Adrenal gland (tissue), 12 donors: ENCODE data around the gene KRT12. TPM values are rescaled to one million over a fixed set of nuclear protein-coding genes. Genes with fewer than 3 reads are reported as not detected.

Experiments used
- DNase-seq, 7 donors: peaks; one replicate each; pipeline ENCODE4 v3.0.0-alpha.2; 2019 to 2020
- H3K27ac ChIP-seq, 5 donors: fragments of 200-600 bp; sonication (generic) in 4 of 5; 1 replicate in 3 of 5; 2 replicates in 2 of 5; pipeline versions ENCODE4 v1.5.1 to v1.8.0; 2016 to 2020; ENCODE audit warnings: mild to moderate bottlenecking in 1 of 5
- H3K27me3 ChIP-seq: fragments of 200-600 bp; 2 replicates; pipeline ENCODE4 v1.8.0; 2021
- H3K36me3 ChIP-seq, 2 donors: fragments of 200-600 bp; replicated peaks in 1 of 2; 1 replicate in 1 of 2; 2 replicates in 1 of 2; pipeline versions ENCODE4 v1.5.1 to v1.8.0; 2018 to 2022
- H3K4me1 ChIP-seq, 2 donors: fragments of 200-600 bp; replicated peaks in 1 of 2; 1 replicate in 1 of 2; 2 replicates in 1 of 2; pipeline versions ENCODE4 v1.5.1 to v1.8.0; 2018 to 2021
- H3K4me3 ChIP-seq, 4 donors: fragments of 200-600 bp; sonication (generic) in 3 of 4; one replicate each; pipeline ENCODE4 v1.5.1; 2016 to 2018
- H3K9me3 ChIP-seq, 3 donors: fragments of 200-600 bp; sonication (generic) in 1 of 3; replicated peaks in 1 of 3; 1 replicate in 2 of 3; 2 replicates in 1 of 3; pipeline versions ENCODE4 v1.5.1 to v1.8.0; 2016 to 2021
- POLR2A ChIP-seq, 2 donors: fragments of 450-650 bp; IDR thresholded peaks; one replicate each; pipeline ENCODE4 v1.6.1; 2017; ENCODE audit warnings: antibody characterized with exemption in 2 of 2, mild to moderate bottlenecking in 2 of 2, moderate library complexity in 1 of 2
- WGBS, 4 donors: extraction: QIAGEN DNeasy Blood & Tissue Kit in 2 of 4; methylation state at CpG; one replicate each; pipeline versions ENCODE4 v1.1.5 to v1.1.7; 2013 to 2017; 5-methylcytosine and 5-hydroxymethylcytosine counted together
- intact Hi-C, 2 donors: fragments of 100-400 bp; cut with DNase I; formaldehyde crosslinking; loops; one replicate each; pipeline versions ENCODE4 v1.14.1 to v1.15.0; 2022 to 2023
- polyA plus RNA-seq, 3 donors: library from polyadenylated mRNA; stranded (reverse); fragments of 200-250 nt in 2 of 3; fragments of 350-450 nt in 1 of 3; fragmentation: Illumina TruSeq in 1 of 3; extraction: RNeasy Lipid Tissue Mini Kit (QIAGEN cat#74804) in 1 of 3; gene quantifications; one replicate each; pipeline ENCODE4 v1.2.3, GENCODE V29; 2013 to 2014
- total RNA-seq, 9 donors: library from RNA; depleted of rRNA in 4 of 9; stranded (reverse); fragments of >200 nt in 4 of 9; fragments of 120-200 nt in 1 of 9; fragmentation: NEBNext Ultra II Directional in 1 of 9; extraction: Animal tissue kit (Norgen Biotek cat#: 25700) in 1 of 9; gene quantifications; one replicate each; pipeline versions ENCODE4 v1.1.0 to v1.2.4, GENCODE V29; 2013 to 2023
- TF ChIP-seq, protein P1 (sequence below), 6 experiments: fragments of 450-650 bp in 4 of 6; fragments of 200-600 bp in 2 of 6; sonication (generic) in 1 of 6; IDR thresholded peaks; 1 replicate in 5 of 6; 2 replicates in 1 of 6; pipeline versions ENCODE4 v1.5.1 to v1.8.0; 2016 to 2021; ENCODE audit warnings: antibody characterized with exemption in 6 of 6, mild to moderate bottlenecking in 2 of 6, moderate library complexity in 1 of 6
- donor health status: healthy with polysubstance abuse.
- donor health status: Bipolar disorder and iron deficiency.
- donor health status: DM: yes; HTN: yes; CAD: no.
- donor health status: DM: no; HTN: no; CAD: no.
- donor health status: DM: no; HTN: no; CAD: no.
- donor health status: DM: yes; HTN: yes; CAD: no.

The KRT12 gene
- total and polyA plus RNA-seq, 12 donors = not detected

DNA sequence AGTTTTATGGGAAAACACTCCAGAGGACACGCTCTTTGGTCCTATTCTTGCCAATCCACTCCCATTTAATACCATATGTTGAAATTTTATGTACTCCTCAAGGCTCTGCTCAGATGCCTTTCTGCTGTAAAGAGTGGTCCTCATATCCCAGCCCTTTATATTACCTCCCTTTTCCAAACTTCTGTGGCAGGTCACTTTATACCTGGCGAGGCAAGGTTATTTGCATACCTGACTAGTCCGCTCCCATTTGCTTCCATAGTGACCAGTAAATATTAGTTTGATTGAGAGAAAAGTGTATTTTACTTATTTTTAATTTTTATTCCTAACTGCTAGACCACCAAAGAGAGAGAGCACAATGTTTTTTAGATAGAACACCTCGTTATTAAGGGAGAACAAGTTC is 17.3 kb downstream of the KRT12 start:
- no peaks in the 10 kb centered on the region for H3K27me3 ChIP-seq
- 87 to 95% (median 92%) methylated on average over 4 of the region's 4 CpGs for WGBS, 4 donors
- intact Hi-C loops = no loop called here
- DNase-seq = no peak
- no peak overlapping the region for H3K4me3 ChIP-seq
- no peak for TF ChIP-seq POLR2A (IDR thresholded peaks at IDR 0.05)
- TF ChIP-seq, protein P1, sequence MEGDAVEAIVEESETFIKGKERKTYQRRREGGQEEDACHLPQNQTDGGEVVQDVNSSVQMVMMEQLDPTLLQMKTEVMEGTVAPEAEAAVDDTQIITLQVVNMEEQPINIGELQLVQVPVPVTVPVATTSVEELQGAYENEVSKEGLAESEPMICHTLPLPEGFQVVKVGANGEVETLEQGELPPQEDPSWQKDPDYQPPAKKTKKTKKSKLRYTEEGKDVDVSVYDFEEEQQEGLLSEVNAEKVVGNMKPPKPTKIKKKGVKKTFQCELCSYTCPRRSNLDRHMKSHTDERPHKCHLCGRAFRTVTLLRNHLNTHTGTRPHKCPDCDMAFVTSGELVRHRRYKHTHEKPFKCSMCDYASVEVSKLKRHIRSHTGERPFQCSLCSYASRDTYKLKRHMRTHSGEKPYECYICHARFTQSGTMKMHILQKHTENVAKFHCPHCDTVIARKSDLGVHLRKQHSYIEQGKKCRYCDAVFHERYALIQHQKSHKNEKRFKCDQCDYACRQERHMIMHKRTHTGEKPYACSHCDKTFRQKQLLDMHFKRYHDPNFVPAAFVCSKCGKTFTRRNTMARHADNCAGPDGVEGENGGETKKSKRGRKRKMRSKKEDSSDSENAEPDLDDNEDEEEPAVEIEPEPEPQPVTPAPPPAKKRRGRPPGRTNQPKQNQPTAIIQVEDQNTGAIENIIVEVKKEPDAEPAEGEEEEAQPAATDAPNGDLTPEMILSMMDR (IDR thresholded peaks at IDR 0.05) = no peak
- no peaks in the 10 kb centered on the region for H3K9me3 ChIP-seq
- no peak overlapping the region for H3K27ac ChIP-seq
- no peaks in the 10 kb centered on the region for H3K36me3 ChIP-seq
- peaks cover 0 to 3% of the 10 kb centered on the region in 2 donors for H3K4me1 ChIP-seq

DNA sequence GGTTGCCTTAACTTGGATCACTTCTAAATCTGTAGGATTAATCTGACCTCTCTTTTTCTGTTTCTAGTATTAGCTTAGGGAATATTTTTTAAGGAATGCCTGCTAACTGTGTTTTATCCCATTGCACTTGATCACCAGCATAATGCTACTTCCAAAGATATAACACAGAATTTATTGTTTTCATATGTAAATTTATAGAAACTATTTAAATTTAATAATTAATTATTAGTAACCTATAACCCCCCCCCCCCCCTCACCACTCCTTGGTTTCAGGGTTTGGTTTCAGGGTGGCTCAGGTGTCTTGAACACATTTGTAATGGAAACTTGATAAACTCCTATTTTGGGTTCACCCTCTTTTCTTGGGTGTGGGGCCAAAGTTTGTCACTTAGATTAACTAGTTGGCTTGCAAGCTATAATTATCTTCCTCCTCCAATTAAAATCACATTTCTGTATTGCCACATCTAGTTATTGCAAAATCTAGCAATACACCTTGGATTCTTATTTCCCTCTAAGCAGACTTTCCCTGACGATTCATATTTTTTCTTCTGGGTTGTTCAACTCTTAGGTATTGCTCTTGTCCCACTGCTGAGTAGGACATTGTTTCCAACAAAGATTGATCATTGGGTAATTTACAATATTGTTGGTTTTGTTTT is 18.3 kb downstream of the KRT12 start:
- 64 to 89% (median 77%) methylated on average over 1 of the region's 1 CpG for WGBS, 4 donors
- no peaks in the 10 kb centered on the region for H3K27me3 ChIP-seq
- intact Hi-C loops = no loop called here
- no peaks in the 10 kb centered on the region for H3K9me3 ChIP-seq
- no peak overlapping the region for H3K4me3 ChIP-seq
- DNase-seq = no peak
- H3K27ac ChIP-seq = no peak overlapping the region
- TF ChIP-seq, protein P1 (IDR thresholded peaks at IDR 0.05) = no peak
- no peak for TF ChIP-seq POLR2A (IDR thresholded peaks at IDR 0.05)
- no peaks in the 10 kb centered on the region for H3K36me3 ChIP-seq
- no peaks in the 10 kb centered on the region for H3K4me1 ChIP-seq

DNA sequence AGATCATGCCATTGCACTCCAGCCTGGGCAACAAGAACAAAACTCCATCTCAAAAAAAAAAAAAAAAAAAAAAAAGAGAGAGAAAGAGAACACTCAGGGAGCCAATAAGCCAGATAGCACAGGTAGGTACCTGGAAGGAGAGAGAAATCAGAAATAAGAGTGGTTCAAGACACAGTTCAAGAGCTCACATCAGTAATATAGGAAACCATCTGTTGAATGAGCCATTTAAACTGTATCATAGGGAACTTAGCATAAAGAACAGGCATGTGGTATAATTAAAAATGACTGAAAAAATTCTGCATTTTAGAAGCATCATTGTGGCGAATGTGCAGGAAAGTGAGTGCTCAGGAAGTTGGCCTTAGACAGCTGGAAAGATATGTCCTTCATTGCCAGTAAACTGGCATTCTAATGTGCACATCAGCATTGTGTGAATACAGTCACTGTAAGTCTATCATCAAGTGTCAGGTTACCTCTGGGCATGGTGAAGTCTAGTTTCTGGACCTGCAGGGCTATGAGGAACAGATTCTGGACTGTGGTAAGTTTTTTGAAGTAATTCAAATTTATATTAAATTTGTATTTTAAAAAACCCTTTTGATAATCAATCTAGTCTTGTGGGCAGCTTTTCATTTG is 20.4 kb downstream of the KRT12 start:
- Histone ChIP-seq H3K4me1 (no peaks in the 10 kb centered on the region), H3K27ac (no peak overlapping the region), H3K27me3 (no peaks in the 10 kb centered on the region), H3K36me3 (no peaks in the 10 kb centered on the region), H3K4me3 (no peak overlapping the region), H3K9me3 (no peaks in the 10 kb centered on the region)
- WGBS, 4 donors = 55 to 83% (median 73%) methylated on average over 1 of the region's 1 CpG
- intact Hi-C loops = no loop called here
- no peak for DNase-seq
- TF ChIP-seq, protein P1 (IDR thresholded peaks at IDR 0.05) = no peak
- TF ChIP-seq POLR2A (IDR thresholded peaks at IDR 0.05) = no peak

DNA sequence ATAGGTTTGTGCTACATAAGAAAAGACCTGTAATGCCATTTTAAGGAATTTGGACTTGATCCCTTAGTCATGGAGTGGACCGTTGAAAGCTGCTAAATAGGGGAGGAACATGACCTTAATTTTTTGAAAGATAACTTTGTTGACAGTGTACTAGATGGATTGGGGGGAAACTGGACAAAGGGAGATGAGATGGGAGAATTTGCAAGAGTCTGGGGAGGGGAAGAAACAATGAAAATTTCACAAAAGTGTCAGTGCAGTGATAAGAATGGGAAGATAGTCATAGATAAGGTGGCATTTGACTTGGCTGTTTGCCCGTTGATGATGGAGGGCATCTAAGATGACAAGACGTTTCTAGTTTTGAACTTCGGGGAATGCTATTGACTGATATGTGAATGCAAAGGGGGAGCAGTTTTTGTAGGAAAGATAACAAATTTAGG is 22.3 kb downstream of the KRT12 start:
- intact Hi-C loops = no loop called here
- no peaks in the 10 kb centered on the region for H3K36me3 ChIP-seq
- no peak for TF ChIP-seq POLR2A (IDR thresholded peaks at IDR 0.05)
- TF ChIP-seq, protein P1 (IDR thresholded peaks at IDR 0.05) = no peak
- no peak for DNase-seq
- no peak overlapping the region for H3K4me3 ChIP-seq
- no peaks in the 10 kb centered on the region for H3K27me3 ChIP-seq
- WGBS, 4 donors = 47 to 61% (median 55%) methylated on average over 4 of the region's 4 CpGs
- H3K9me3 ChIP-seq = no peaks in the 10 kb centered on the region
- H3K4me1 ChIP-seq = no peaks in the 10 kb centered on the region
- no peak overlapping the region for H3K27ac ChIP-seq
